IMR-90 (cell line): Measurements from ENCODE around the gene PYY. TPM values are rescaled to one million over a fixed set of nuclear protein-coding genes. Genes with fewer than 3 reads are reported as not detected.

Experiments used
- ATAC-seq: fragments of 200-7000 bp; cut with Tn5 transposase; 2 replicates; pipeline ENCODE4 v1.9.1; 2020; ENCODE audit warnings: low read depth, mild to moderate bottlenecking, moderate library complexity
- BruUV-seq: library from RNA; stranded (reverse); fragments of 400-500 nt; replicated peaks from 2 replicates; lab custom pipeline; 2021; lab: Mats Ljungman, UMichigan
- CTCF ChIA-PET: fragments of 300-600 bp; formaldehyde crosslinking; extraction: SDS; loops from one replicate; lab custom pipeline; 2021; ENCODE audit warnings: antibody characterized with exemption; lab: Yijun Ruan, JAX
- POLR2A ChIA-PET: fragments of 300-600 bp; sonication (Branson Sonifier 250); formaldehyde crosslinking; loops from one replicate; lab custom pipeline; 2022; ENCODE audit warnings: antibody characterized with exemption; ENCODE audit not compliant: unreplicated experiment; lab: Charles Lee
- DNase-seq: peaks from one replicate; pipeline ENCODE4 v3.0.0; 2013
- H2AFZ ChIP-seq: replicated peaks from 2 replicates; pipeline ENCODE3; 2013; ENCODE audit warnings: low read length, mild to moderate bottlenecking; ENCODE audit not compliant: poor library complexity
- H2AK5ac ChIP-seq: 2 replicates; pipeline ENCODE4 v1.6.1; 2013; ENCODE audit warnings: low read depth, low read length, inconsistent platforms
- H2AK9ac ChIP-seq: replicated peaks from 2 replicates; pipeline ENCODE3; 2013; ENCODE audit warnings: mild to moderate bottlenecking, low read depth, low read length, moderate library complexity; ENCODE audit not compliant: poor library complexity
- H2BK120ac ChIP-seq: 2 replicates; pipeline ENCODE4 v1.6.1; 2013; ENCODE audit warnings: low read depth, low read length, inconsistent platforms
- H2BK15ac ChIP-seq: 3 replicates; pipeline ENCODE4 v1.6.1; 2013; ENCODE audit warnings: low read depth, low read length, inconsistent platforms
- H2BK20ac ChIP-seq: 2 replicates; pipeline ENCODE4 v1.6.1; 2013; ENCODE audit warnings: low read depth, mild to moderate bottlenecking, inconsistent platforms, low read length, moderate library complexity
- H2BK5ac ChIP-seq: 2 replicates; pipeline ENCODE4 v1.6.1; 2013; ENCODE audit warnings: mild to moderate bottlenecking, low read depth, low read length, inconsistent platforms; ENCODE audit not compliant: poor library complexity, severe bottlenecking
- H3K14ac ChIP-seq: replicated peaks from 2 replicates; pipeline ENCODE4 v1.6.1; 2013; ENCODE audit warnings: low read depth, low read length, inconsistent platforms
- H3K18ac ChIP-seq: 2 replicates; pipeline ENCODE4 v1.6.1; 2013; ENCODE audit warnings: low read depth, low read length, control low read depth
- H3K23ac ChIP-seq: 2 replicates; pipeline ENCODE4 v1.6.1; 2013; ENCODE audit warnings: low read depth, low read length, inconsistent platforms
- H3K27ac ChIP-seq: 2 replicates; pipeline ENCODE4 v1.5.1; 2013; ENCODE audit warnings: mild to moderate bottlenecking, control low read depth, low read length; ENCODE audit not compliant: insufficient read depth
- H3K27me3 ChIP-seq: 2 replicates; pipeline ENCODE4 v1.6.1; 2013; ENCODE audit warnings: low read length; ENCODE audit not compliant: control insufficient read depth, insufficient read depth
- H3K36me3 ChIP-seq: 2 replicates; pipeline ENCODE4 v1.6.1; 2013; ENCODE audit warnings: low read length, mixed read lengths; ENCODE audit not compliant: control insufficient read depth, insufficient read depth
- H3K4ac ChIP-seq: 2 replicates; pipeline ENCODE4 v1.6.1; 2013; ENCODE audit warnings: low read depth, low read length, inconsistent platforms
- H3K4me1 ChIP-seq: 2 replicates; pipeline ENCODE4 v1.6.1; 2013; ENCODE audit warnings: low read length, mixed read lengths; ENCODE audit not compliant: control insufficient read depth, insufficient read depth
- H3K4me2 ChIP-seq: 2 replicates; pipeline ENCODE4 v1.6.1; 2013; ENCODE audit warnings: low read depth, mild to moderate bottlenecking, control low read depth, low read length, moderate library complexity
- H3K4me3 ChIP-seq: 2 replicates; pipeline ENCODE4 v1.5.1; 2013; ENCODE audit warnings: low read depth, mild to moderate bottlenecking, control low read depth, low read length, moderate library complexity; ENCODE audit not compliant: insufficient read depth
- H3K56ac ChIP-seq: 2 replicates; pipeline ENCODE4 v1.6.1; 2013; ENCODE audit warnings: low read length, inconsistent platforms; ENCODE audit not compliant: insufficient read depth; ENCODE audit errors: extremely low read depth
- H3K79me1 ChIP-seq, 2 experiments: 2 replicates each; pipeline ENCODE4 v1.6.1; 2013; ENCODE audit warnings: low read length in 2 of 2, inconsistent platforms in 1 of 2, low read depth in 1 of 2
- H3K9ac ChIP-seq: 2 replicates; pipeline ENCODE4 v1.6.1; 2013; ENCODE audit warnings: low read depth, low read length, control low read depth
- H3K9me1 ChIP-seq: 2 replicates; pipeline ENCODE4 v1.6.1; 2013; ENCODE audit warnings: low read length, inconsistent platforms; ENCODE audit not compliant: insufficient read depth
- H3K9me3 ChIP-seq: 2 replicates; pipeline ENCODE4 v1.6.1; 2013; ENCODE audit warnings: low read length; ENCODE audit not compliant: control insufficient read depth, insufficient read depth
- H4K20me1 ChIP-seq: 2 replicates; pipeline ENCODE4 v1.6.1; 2013; ENCODE audit warnings: low read length, inconsistent platforms; ENCODE audit not compliant: insufficient read depth
- H4K5ac ChIP-seq: 2 replicates; pipeline ENCODE4 v1.6.1; 2013; ENCODE audit warnings: mild to moderate bottlenecking, low read depth, low read length, control low read depth
- H4K8ac ChIP-seq, 2 experiments: 2 replicates each; pipeline ENCODE4 v1.6.1; 2013; ENCODE audit warnings: low read depth in 2 of 2, low read length in 2 of 2, control low read depth in 1 of 2, inconsistent platforms in 1 of 2
- H4K91ac ChIP-seq: 2 replicates; pipeline ENCODE4 v1.6.1; 2013; ENCODE audit warnings: low read depth, low read length, inconsistent platforms; ENCODE audit not compliant: insufficient read depth
- BHLHE40 ChIP-seq: fragments of 150-350 bp; IDR thresholded peaks from 2 replicates; pipeline ENCODE4 v1.6.1; 2016; ENCODE audit warnings: mild to moderate bottlenecking, low read depth, low read length
- CEBPB ChIP-seq: IDR thresholded peaks from 2 replicates; pipeline ENCODE4 v1.6.1; 2012; ENCODE audit warnings: low read depth, low read length, improper control_type of control experiment
- CHD1 ChIP-seq: IDR thresholded peaks from 2 replicates; pipeline ENCODE4 v1.6.1; 2012; ENCODE audit warnings: low read depth, low read length, improper control_type of control experiment
- CTCF ChIP-seq: conservative IDR thresholded peaks from 2 replicates; pipeline ENCODE4 v1.5.1; 2012; ENCODE audit warnings: mild to moderate bottlenecking, low read depth, low read length, improper control_type of control experiment
- ELK1 ChIP-seq: fragments of 150-350 bp; IDR thresholded peaks from 2 replicates; pipeline ENCODE4 v1.6.1; 2016; ENCODE audit warnings: low read depth, mild to moderate bottlenecking, low read length, moderate library complexity, borderline replicate concordance
- FOS ChIP-seq: fragments of 150-350 bp; IDR thresholded peaks from 2 replicates; pipeline ENCODE4 v1.6.1; 2016; ENCODE audit warnings: low read depth, low read length
- MAZ ChIP-seq: IDR thresholded peaks from 2 replicates; pipeline ENCODE4 v1.6.1; 2012; ENCODE audit warnings: low read depth, mild to moderate bottlenecking, low read length, improper control_type of control experiment, moderate library complexity, borderline replicate concordance
- MXI1 ChIP-seq: IDR thresholded peaks from 2 replicates; pipeline ENCODE4 v1.6.1; 2012; ENCODE audit warnings: low read depth, mild to moderate bottlenecking, low read length, moderate library complexity, borderline replicate concordance
- NFE2L2 ChIP-seq: fragments of 150-350 bp; IDR thresholded peaks from 2 replicates; pipeline ENCODE4 v1.6.1; 2016; ENCODE audit warnings: low read depth, mild to moderate bottlenecking, low read length
- POLR2A ChIP-seq: IDR thresholded peaks from 2 replicates; pipeline ENCODE4 v1.6.1; 2012; ENCODE audit warnings: mild to moderate bottlenecking, low read depth, low read length
- RCOR1 ChIP-seq: IDR thresholded peaks from 2 replicates; pipeline ENCODE4 v1.6.1; 2012; ENCODE audit warnings: mild to moderate bottlenecking, low read length, improper control_type of control experiment; ENCODE audit not compliant: insufficient replicate concordance
- RFX5 ChIP-seq: IDR thresholded peaks from 2 replicates; pipeline ENCODE4 v1.8.0; 2012; ENCODE audit warnings: low read depth, mild to moderate bottlenecking, low read length, moderate library complexity
- SMC3 ChIP-seq: fragments of 150-350 bp; IDR thresholded peaks from 2 replicates; pipeline ENCODE4 v1.6.1; 2016; ENCODE audit warnings: low read depth, mild to moderate bottlenecking, antibody characterized with exemption, low read length, moderate library complexity
- USF2 ChIP-seq: fragments of 150-350 bp; IDR thresholded peaks from 2 replicates; pipeline ENCODE4 v1.6.1; 2017; ENCODE audit warnings: mild to moderate bottlenecking, antibody characterized with exemption, low read length, low read depth
- WGBS, 2 experiments: methylation state at CpG; one replicate each; pipeline versions ENCODE4 v1.1.5 to v1.1.7; 2013; ENCODE audit warnings: missing lambda C conversion rate in 2 of 2; ENCODE audit not compliant: insufficient read length in 1 of 2; ENCODE audit errors: extremely low coverage in 2 of 2; 5-methylcytosine and 5-hydroxymethylcytosine counted together
- dilution Hi-C: fragments of 300-500 bp; cut with HindIII; formaldehyde crosslinking; loops from one replicate; pipeline ENCODE4 v1.14.3; 2018; ENCODE audit warnings: low sequenced_read_pairs; ENCODE audit not compliant: unreplicated experiment
- in situ Hi-C: fragments of 300-500 bp; cut with MboI; formaldehyde crosslinking; loops from 3 replicates; pipeline ENCODE4 v1.14.3; 2019; ENCODE audit warnings: low sequenced_read_pairs, inconsistent platforms, mixed read lengths
- intact Hi-C: fragments of 100-400 bp; cut with micrococcal nuclease; formaldehyde crosslinking; loops from 2 replicates; pipeline ENCODE4 v1.10.0; 2022
- polyA plus RNA-seq, 3 experiments: library from polyadenylated mRNA; depleted of rRNA; stranded (reverse); fragments of >200 nt; gene quantifications; 2 replicates each; pipeline ENCODE4 v1.2.3, GENCODE V29; 2012; ENCODE audit warnings: low replicate concordance in 1 of 3
- total RNA-seq: library from RNA; depleted of rRNA; stranded (reverse); fragments of >200 nt; gene quantifications from 2 replicates; pipeline ENCODE4 v1.2.3, GENCODE V29; 2012

PYY gene
- total and polyA plus RNA-seq, 2 of the 4 experiments (the other 2 are of a cell fraction), result not detected

GRCh38 chr17:43983515-43984411, 30.0 kb upstream of the PYY start:
- no peak overlapping the region for H3K4ac ChIP-seq
- H3K79me1 ChIP-seq, result no peaks in the 10 kb centered on the region
- H3K23ac ChIP-seq, result no peak overlapping the region
- H2AK5ac ChIP-seq, result no peak overlapping the region
- no peak overlapping the region for H2BK5ac ChIP-seq
- peaks cover 2% of the 10 kb centered on the region; the same call in 1 of the 2 replicates for H3K4me1 ChIP-seq
- dilution Hi-C loops, result no loop called here
- in situ Hi-C loops, result no loop called here
- no peaks in the 10 kb centered on the region for H3K36me3 ChIP-seq
- BruUV-seq, result no TSS peak
- DNase-seq (no peak), ATAC-seq (peak; percentile 63)
- no peak overlapping the region for H3K14ac ChIP-seq
- peak overlapping the region; percentile 3 for H3K4me2 ChIP-seq
- H4K91ac ChIP-seq, result no peak overlapping the region
- no peaks in the 10 kb centered on the region for H3K9me1 ChIP-seq
- no peak overlapping the region for H3K18ac ChIP-seq
- H2BK20ac ChIP-seq, result no peak overlapping the region
- H3K9ac ChIP-seq, result no peak overlapping the region
- CTCF ChIA-PET, result interaction anchor here (1.2 kb wide), 1 partner anchor 21 kb away, joined by 6 read pairs; no protein-coding TSS in a partner anchor
- H3K27me3 ChIP-seq, result peaks cover 76% of the 10 kb centered on the region
- POLR2A ChIA-PET, result no interaction called here
- peak overlapping the region; percentile 20 for H3K4me3 ChIP-seq
- no peak overlapping the region for H3K27ac ChIP-seq
- H4K5ac ChIP-seq, result no peak overlapping the region
- intact Hi-C loops, result no loop called here
- H4K8ac ChIP-seq, result no peak overlapping the region
- H2AK9ac ChIP-seq, result no peak overlapping the region
- no peak overlapping the region for H3K56ac ChIP-seq
- H2AFZ ChIP-seq, result peak overlapping the region; percentile 75
- 3% methylated on average over 52 of the region's 78 CpGs; no CpG with 5 or more reads in 1 of the 2 experiments for WGBS, 2 experiments
- no peaks in the 10 kb centered on the region for H4K20me1 ChIP-seq
- no peaks in the 10 kb centered on the region for H3K9me3 ChIP-seq
- no peak overlapping the region for H2BK120ac ChIP-seq
- H2BK15ac ChIP-seq, result no peak overlapping the region
- TF ChIP-seq MXI1 (no peak), USF2 (no peak), NFE2L2 (no peak), BHLHE40 (no peak), CEBPB (no peak), RFX5 (no peak), RCOR1 (no peak), POLR2A (no peak), CTCF (no peak; the same call in 1 of the 2 replicates), MAZ (no peak), SMC3 (no peak), FOS (no peak), CHD1 (no peak), ELK1 (no peak)
